Naive B cell (primary cell): ENCODE data around the gene FANCF. TPM values are rescaled to one million over a fixed set of nuclear protein-coding genes. Genes with fewer than 3 reads are reported as not detected.
"Not testable (repeated sequence)": the region's sequence is repeated elsewhere in the genome, so short reads cannot be mapped to it uniquely, and the experiment has no call there.

Experiments
- ATAC-seq, 2 donors: fragments of 150-1000 bp; cut with Tn5 transposase; 2 replicates each; pipeline ENCODE4 v1.10.0; 2021; ENCODE audit warnings: low read depth in 2 of 2, mild to moderate bottlenecking in 2 of 2, moderate library complexity in 2 of 2
- DNase-seq: peaks from one replicate; pipeline ENCODE4 v3.0.0; 2022
- H3K27ac Mint-ChIP-seq, 6 donors: one replicate each; pipeline ENCODE4 v1.8.0; 2020 to 2022; ENCODE audit warnings: mild to moderate bottlenecking in 6 of 6, mixed read lengths in 6 of 6, moderate library complexity in 5 of 6, inconsistent platforms in 2 of 6
- H3K27me3 Mint-ChIP-seq, 3 donors: one replicate each; pipeline ENCODE4 v1.8.0; 2021 to 2022; ENCODE audit warnings: mixed read lengths in 3 of 3, mild to moderate bottlenecking in 1 of 3
- H3K36me3 Mint-ChIP-seq, 2 donors: one replicate each; pipeline ENCODE4 v1.8.0; 2020 to 2022; ENCODE audit warnings: mixed read lengths in 2 of 2, inconsistent platforms in 1 of 2, mild to moderate bottlenecking in 1 of 2
- H3K4me1 Mint-ChIP-seq, 3 donors: one replicate each; pipeline ENCODE4 v1.8.0; 2020 to 2022; ENCODE audit warnings: mixed read lengths in 3 of 3, inconsistent platforms in 1 of 3, mild to moderate bottlenecking in 1 of 3, moderate library complexity in 1 of 3
- H3K4me3 Mint-ChIP-seq, 8 donors: one replicate each; pipeline ENCODE4 v1.8.0; 2020 to 2022; ENCODE audit warnings: mild to moderate bottlenecking in 8 of 8, mixed read lengths in 8 of 8, moderate library complexity in 8 of 8, inconsistent platforms in 2 of 8
- H3K9me3 Mint-ChIP-seq, 7 donors: one replicate each; pipeline ENCODE4 v1.8.0; 2020 to 2022; ENCODE audit warnings: mixed read lengths in 7 of 7, mild to moderate bottlenecking in 5 of 7, inconsistent platforms in 2 of 7, moderate library complexity in 1 of 7
- polyA plus RNA-seq, 6 donors: library from polyadenylated mRNA; unstranded; fragments of 300-500 nt; fragmentation: Illumina TruSeq; gene quantifications; one replicate each; pipeline ENCODE4 v1.2.3, GENCODE V29; 2021; ENCODE audit warnings: low read depth in 6 of 6

The FANCF gene
- polyA plus RNA-seq, 6 donors from 2014 or later = 12.5 to 22.4 (median 19.3) TPM

- H3K4me3 Mint-ChIP-seq, H3K27ac Mint-ChIP-seq, DNase-seq, H3K4me1 Mint-ChIP-seq, ATAC-seq, H3K9me3 Mint-ChIP-seq: not testable (repeated sequence)
- H3K27me3 Mint-ChIP-seq = peaks cover 0 to 13% (median 9%) of the 10 kb centered on the region in 3 donors
- peaks cover 0 to 17% of the 10 kb centered on the region in 2 donors for H3K36me3 Mint-ChIP-seq
Measured at GRCh38 chr11:22652346-22652745, 26.7 kb upstream of the FANCF start.

- DNase-seq = no peak
- no peak for ATAC-seq
- H3K27ac Mint-ChIP-seq = peak overlapping the region in 2 of 6 donors; percentile 1 to 22
- H3K27me3 Mint-ChIP-seq = no peaks in the 10 kb centered on the region
- H3K36me3 Mint-ChIP-seq = no peaks in the 10 kb centered on the region
- H3K4me1 Mint-ChIP-seq = no peaks in the 10 kb centered on the region
- H3K4me3 Mint-ChIP-seq = no peak overlapping the region
- H3K9me3 Mint-ChIP-seq = no peaks in the 10 kb centered on the region
Measured at GRCh38 chr11:22641559-22641958, 15.9 kb upstream of the FANCF start.

GRCh38 chr11:22640862-22641261 lies 15.2 kb upstream of the FANCF start:
- peaks cover 0 to under 1% of the 10 kb centered on the region in 2 donors for H3K36me3 Mint-ChIP-seq
- DNase-seq = no peak
- H3K27ac Mint-ChIP-seq = no peak overlapping the region
- no peaks in the 10 kb centered on the region for H3K9me3 Mint-ChIP-seq
- H3K4me3 Mint-ChIP-seq = no peak overlapping the region
- ATAC-seq = no peak
- no peaks in the 10 kb centered on the region for H3K4me1 Mint-ChIP-seq
- H3K27me3 Mint-ChIP-seq = no peaks in the 10 kb centered on the region

GRCh38 chr11:22635689-22636088 lies 10.1 kb upstream of the FANCF start:
- Mint-ChIP-seq H3K27me3 (no peaks in the 10 kb centered on the region), H3K27ac (peak overlapping the region in 2 of 6 donors; percentile 56 to 85), H3K4me1 (peaks cover 0 to 8% (median 6%) of the 10 kb centered on the region in 3 donors), H3K36me3 (peaks cover 0 to 9% of the 10 kb centered on the region in 2 donors), H3K9me3 (no peaks in the 10 kb centered on the region), H3K4me3 (no peak overlapping the region)
- DNase-seq = no peak
- ATAC-seq = no peak

- H3K9me3 Mint-ChIP-seq = no peaks in the 10 kb centered on the region
- no peak overlapping the region for H3K4me3 Mint-ChIP-seq
- no peak for ATAC-seq
- no peak overlapping the region for H3K27ac Mint-ChIP-seq
- DNase-seq = no peak
- peaks cover 2 to 12% (median 6%) of the 10 kb centered on the region in 3 donors for H3K4me1 Mint-ChIP-seq
- peaks cover 0 to 9% of the 10 kb centered on the region in 2 donors for H3K36me3 Mint-ChIP-seq
- no peaks in the 10 kb centered on the region for H3K27me3 Mint-ChIP-seq
Measured at GRCh38 chr11:22634897-22635629, 9.4 kb upstream of the FANCF start.

- DNase-seq = no peak
- no peaks in the 10 kb centered on the region for H3K27me3 Mint-ChIP-seq
- no peaks in the 10 kb centered on the region for H3K9me3 Mint-ChIP-seq
- no peak for ATAC-seq
- H3K4me3 Mint-ChIP-seq = no peak overlapping the region
- peaks cover 0 to 9% of the 10 kb centered on the region in 2 donors for H3K36me3 Mint-ChIP-seq
- H3K27ac Mint-ChIP-seq = no peak overlapping the region
- peaks cover 3 to 12% (median 6%) of the 10 kb centered on the region in 3 donors for H3K4me1 Mint-ChIP-seq
Measured at GRCh38 chr11:22633354-22633902, 7.8 kb upstream of the FANCF start.

GRCh38 chr11:22627421-22627820 lies 1.8 kb upstream of the FANCF start:
- Mint-ChIP-seq H3K36me3 (no peaks in the 10 kb centered on the region), H3K9me3 (peaks cover 0 to 1% (median 0%) of the 10 kb centered on the region in 7 donors), H3K27ac (peak overlapping the region in 2 of 6 donors; percentile 57 to 61), H3K4me3 (peak overlapping the region in 2 of 8 donors; percentile 16 to 67), H3K27me3 (no peaks in the 10 kb centered on the region), H3K4me1 (peaks cover 9 to 47% (median 19%) of the 10 kb centered on the region in 3 donors)
- ATAC-seq (no peak), DNase-seq (no peak)

- peak; percentile 29 for DNase-seq
- H3K27me3 Mint-ChIP-seq = no peaks in the 10 kb centered on the region
- no peak for ATAC-seq
- H3K4me1 Mint-ChIP-seq = peaks cover 17 to 51% (median 24%) of the 10 kb centered on the region in 3 donors
- no peaks in the 10 kb centered on the region for H3K36me3 Mint-ChIP-seq
- H3K27ac Mint-ChIP-seq = peak overlapping the region in 5 of 6 donors; percentile 41 to 99 (median 99)
- peaks cover 0 to 1% (median 0%) of the 10 kb centered on the region in 7 donors for H3K9me3 Mint-ChIP-seq
- H3K4me3 Mint-ChIP-seq = peak overlapping the region; percentile 29 to 99 (median 97)
Measured at GRCh38 chr11:22626573-22627239, 1.1 kb upstream of the FANCF start.

GRCh38 chr11:22624742-22625447 lies 728 bp downstream of the FANCF start:
- ATAC-seq = peak; percentile 41 to 44
- no peak for DNase-seq

GRCh38 chr11:22617868-22618267 lies 7.8 kb downstream of the FANCF start:
- H3K9me3 Mint-ChIP-seq = peaks cover 3 to 14% (median 5%) of the 10 kb centered on the region in 7 donors
- H3K4me1 Mint-ChIP-seq = peaks cover 16 to 25% (median 25%) of the 10 kb centered on the region in 3 donors
- no peak for DNase-seq
- peaks cover 16 to 24% of the 10 kb centered on the region in 2 donors for H3K36me3 Mint-ChIP-seq
- no peak for ATAC-seq
- peaks cover 0 to 26% (median 0%) of the 10 kb centered on the region in 3 donors for H3K27me3 Mint-ChIP-seq
- no peak overlapping the region for H3K27ac Mint-ChIP-seq
- no peak overlapping the region for H3K4me3 Mint-ChIP-seq

More at GRCh38 chr11:22624742-22625447, 728 bp downstream of the FANCF start:
- Mint-ChIP-seq H3K27ac (peak overlapping the region; percentile 97 to 99 (median 99)), H3K9me3 (peaks cover 0 to 3% (median 1%) of the 10 kb centered on the region in 7 donors), H3K27me3 (no peaks in the 10 kb centered on the region), H3K4me1 (peaks cover 28 to 60% (median 28%) of the 10 kb centered on the region in 3 donors), H3K4me3 (peak overlapping the region; percentile 95 to 100 (median 99)), H3K36me3 (peaks cover 10 to 14% of the 10 kb centered on the region in 2 donors)

GRCh38 chr11:22603933-22604332 lies 21.7 kb downstream of the FANCF start:
- Mint-ChIP-seq H3K27me3 (peaks cover 13 to 18% (median 18%) of the 10 kb centered on the region in 3 donors), H3K4me1 (no peaks in the 10 kb centered on the region), H3K36me3 (no peaks in the 10 kb centered on the region), H3K4me3 (no peak overlapping the region), H3K27ac (no peak overlapping the region), H3K9me3 (peaks cover 0 to 2% (median 0%) of the 10 kb centered on the region in 7 donors)
- ATAC-seq (no peak), DNase-seq (no peak)

GRCh38 chr11:22602504-22602903 lies 23.1 kb downstream of the FANCF start:
- H3K27ac Mint-ChIP-seq = no peak overlapping the region
- no peak for DNase-seq
- H3K4me1 Mint-ChIP-seq = no peaks in the 10 kb centered on the region
- H3K36me3 Mint-ChIP-seq = no peaks in the 10 kb centered on the region
- peaks cover 13 to 19% (median 18%) of the 10 kb centered on the region in 3 donors for H3K27me3 Mint-ChIP-seq
- peaks cover 0 to 3% (median 0%) of the 10 kb centered on the region in 7 donors for H3K9me3 Mint-ChIP-seq
- no peak for ATAC-seq
- no peak overlapping the region for H3K4me3 Mint-ChIP-seq

GRCh38 chr11:22599458-22599857 lies 26.2 kb downstream of the FANCF start:
- DNase-seq = no peak
- no peak overlapping the region for H3K4me3 Mint-ChIP-seq
- no peak for ATAC-seq
- H3K27ac Mint-ChIP-seq = no peak overlapping the region
- no peaks in the 10 kb centered on the region for H3K4me1 Mint-ChIP-seq
- peaks cover 13 to 24% (median 18%) of the 10 kb centered on the region in 3 donors for H3K27me3 Mint-ChIP-seq
- no peaks in the 10 kb centered on the region for H3K36me3 Mint-ChIP-seq
- H3K9me3 Mint-ChIP-seq = peaks cover 0 to 13% (median 2%) of the 10 kb centered on the region in 7 donors
